DND-41 (cell line): Measurements from ENCODE around the gene CROT.

Experiments used
- ATAC-seq: fragments of 200-7000 bp; cut with Tn5 transposase; 3 replicates; pipeline ENCODE4 v1.9.1; 2021; ENCODE audit warnings: low read depth; ENCODE audit not compliant: insufficient read depth
- DNase-seq: peaks from one replicate; pipeline ENCODE4 v3.0.0-alpha.2; 2020
- H2AFZ ChIP-seq: 2 replicates; pipeline ENCODE4 v1.6.0; 2012; ENCODE audit warnings: low read depth, low read length
- H3K27ac ChIP-seq: 2 replicates; pipeline ENCODE4 v1.5.1; 2012; ENCODE audit warnings: low read length, inconsistent platforms
- H3K27me3 ChIP-seq: fragments of 200-600 bp; sonication (generic); 2 replicates; pipeline ENCODE4 v1.6.0; 2012; ENCODE audit warnings: low read length, mild to moderate bottlenecking, inconsistent platforms; ENCODE audit not compliant: insufficient read depth, poor library complexity
- H3K36me3 ChIP-seq: 2 replicates; pipeline ENCODE4 v1.5.1; 2012; ENCODE audit warnings: low read length, inconsistent platforms; ENCODE audit not compliant: insufficient read depth
- H3K4me1 ChIP-seq: 2 replicates; pipeline ENCODE4 v1.5.1; 2012; ENCODE audit warnings: mild to moderate bottlenecking, low read length; ENCODE audit not compliant: insufficient read depth
- H3K4me2 ChIP-seq: 2 replicates; pipeline ENCODE4 v1.6.0; 2012; ENCODE audit warnings: mild to moderate bottlenecking, moderate library complexity, low read length, inconsistent platforms; ENCODE audit not compliant: insufficient read depth
- H3K4me3 ChIP-seq, 2 experiments: fragments of 200-600 bp in 1 of 2; shearing (Covaris generic) in 1 of 2; 2 replicates each; pipeline ENCODE4 v1.5.1; 2012 to 2016; ENCODE audit warnings: inconsistent platforms in 2 of 2, low read length in 2 of 2, mild to moderate bottlenecking in 2 of 2, low read depth in 1 of 2, moderate library complexity in 1 of 2
- H3K79me2 ChIP-seq: 2 replicates; pipeline ENCODE4 v1.6.0; 2012; ENCODE audit warnings: low read length, inconsistent platforms; ENCODE audit not compliant: insufficient read depth
- H3K9ac ChIP-seq: 2 replicates; pipeline ENCODE4 v1.6.0; 2012; ENCODE audit warnings: low read depth, mild to moderate bottlenecking, inconsistent platforms, low read length, moderate library complexity
- H3K9me3 ChIP-seq: 2 replicates; pipeline ENCODE4 v1.5.1; 2012; ENCODE audit warnings: low read length, moderate library complexity, mild to moderate bottlenecking, inconsistent platforms; ENCODE audit not compliant: insufficient read depth, severe bottlenecking
- H4K20me1 ChIP-seq: 2 replicates; pipeline ENCODE4 v1.6.0; 2012; ENCODE audit warnings: low read length; ENCODE audit not compliant: insufficient read depth
- CTCF ChIP-seq: IDR thresholded peaks from 2 replicates; pipeline ENCODE4 v1.5.1; 2012; ENCODE audit warnings: borderline replicate concordance, low read length, moderate library complexity, mild to moderate bottlenecking; ENCODE audit not compliant: poor library complexity, severe bottlenecking; ENCODE audit errors: extremely low read depth
- EZH2 ChIP-seq: IDR thresholded peaks from 3 replicates; pipeline ENCODE4 v1.6.1; 2012; ENCODE audit warnings: borderline replicate concordance, low read depth, mild to moderate bottlenecking, moderate library complexity, low read length, inconsistent platforms; ENCODE audit not compliant: severe bottlenecking

The CROT gene

GRCh38 chr7:87420173-87420572, 74.7 kb downstream of the CROT start:
- Histone ChIP-seq H3K4me1 (no peaks in the 10 kb centered on the region), H3K4me3 (no peak overlapping the region), H3K27me3 (peaks cover 3% of the 10 kb centered on the region), H3K27ac (no peak overlapping the region), H3K4me2 (no peak overlapping the region), H3K79me2 (no peaks in the 10 kb centered on the region), H3K9ac (no peak overlapping the region), H2AFZ (no peak overlapping the region), H3K36me3 (no peaks in the 10 kb centered on the region), H3K9me3 (no peaks in the 10 kb centered on the region), H4K20me1 (no peaks in the 10 kb centered on the region)
- no peak for TF ChIP-seq EZH2
- TF ChIP-seq CTCF = no peak
- ATAC-seq = peak; percentile 44; the same call in 2 of the 3 replicates
- DNase-seq = peak; percentile 6

GRCh38 chr7:87424075-87424474, 78.6 kb downstream of the CROT start:
- DNase-seq = no peak

GRCh38 chr7:87426160-87426559, 80.7 kb downstream of the CROT start:
- no peaks in the 10 kb centered on the region for H3K79me2 ChIP-seq
- no peak overlapping the region for H3K9ac ChIP-seq
- H3K4me3 ChIP-seq = no peak overlapping the region
- H3K27me3 ChIP-seq = peaks cover 8% of the 10 kb centered on the region
- H3K36me3 ChIP-seq = no peaks in the 10 kb centered on the region
- no peaks in the 10 kb centered on the region for H3K9me3 ChIP-seq
- H3K4me1 ChIP-seq = no peaks in the 10 kb centered on the region
- H2AFZ ChIP-seq = no peak overlapping the region
- no peaks in the 10 kb centered on the region for H4K20me1 ChIP-seq
- H3K27ac ChIP-seq = no peak overlapping the region
- ATAC-seq (no peak), DNase-seq (no peak)
- no peak overlapping the region for H3K4me2 ChIP-seq
- TF ChIP-seq EZH2 (no peak), CTCF (no peak)

More at GRCh38 chr7:87424075-87424474, 78.6 kb downstream of the CROT start:
- no peak for ATAC-seq
- Histone ChIP-seq H3K9ac (no peak overlapping the region), H4K20me1 (no peaks in the 10 kb centered on the region), H3K9me3 (no peaks in the 10 kb centered on the region), H3K79me2 (no peaks in the 10 kb centered on the region), H3K4me3 (no peak overlapping the region), H3K27me3 (peaks cover 9% of the 10 kb centered on the region), H3K4me2 (no peak overlapping the region), H3K27ac (no peak overlapping the region), H3K36me3 (no peaks in the 10 kb centered on the region), H3K4me1 (no peaks in the 10 kb centered on the region), H2AFZ (no peak overlapping the region)
- TF ChIP-seq EZH2 (no peak), CTCF (no peak)

GRCh38 chr7:87427288-87427687, 81.8 kb downstream of the CROT start:
- peaks cover 8% of the 10 kb centered on the region for H3K27me3 ChIP-seq
- H3K9ac ChIP-seq = no peak overlapping the region
- no peak overlapping the region for H3K27ac ChIP-seq
- no peaks in the 10 kb centered on the region for H3K9me3 ChIP-seq
- ATAC-seq (no peak), DNase-seq (no peak)
- no peaks in the 10 kb centered on the region for H3K36me3 ChIP-seq
- H3K4me3 ChIP-seq = no peak overlapping the region
- no peaks in the 10 kb centered on the region for H3K4me1 ChIP-seq
- H4K20me1 ChIP-seq = no peaks in the 10 kb centered on the region
- H3K79me2 ChIP-seq = no peaks in the 10 kb centered on the region
- TF ChIP-seq CTCF (no peak), EZH2 (no peak)
- no peak overlapping the region for H3K4me2 ChIP-seq
- no peak overlapping the region for H2AFZ ChIP-seq
